Stomach smooth muscle (tissue), 2 donors: ENCODE measurements around the gene C3orf85.

Experiments
- H3K27ac ChIP-seq: one replicate; pipeline ENCODE4 v1.7.0; 2013; ENCODE audit warnings: mild to moderate bottlenecking, low read length, inconsistent platforms
- H3K27me3 ChIP-seq, 2 donors: one replicate each; pipeline ENCODE4 v1.7.0; 2013; ENCODE audit warnings: low read length in 2 of 2; ENCODE audit not compliant: insufficient read depth in 2 of 2, control insufficient read depth in 1 of 2
- H3K36me3 ChIP-seq, 2 donors: one replicate each; pipeline ENCODE4 v1.7.0; 2013; ENCODE audit warnings: low read length in 2 of 2; ENCODE audit not compliant: control insufficient read depth in 2 of 2, insufficient read depth in 2 of 2
- H3K4me1 ChIP-seq: one replicate; pipeline ENCODE4 v1.7.0; 2013; ENCODE audit warnings: low read length; ENCODE audit not compliant: control insufficient read depth, insufficient read depth
- H3K4me3 ChIP-seq, 2 donors: one replicate each; pipeline ENCODE4 v1.7.0; 2013; ENCODE audit warnings: low read length in 2 of 2
- H3K9ac ChIP-seq, 2 donors: one replicate each; pipeline ENCODE4 v1.7.0; 2013; ENCODE audit warnings: low read length in 2 of 2, mild to moderate bottlenecking in 1 of 2
- H3K9me3 ChIP-seq, 2 donors: one replicate each; pipeline ENCODE4 v1.7.0; 2013; ENCODE audit warnings: low read length in 2 of 2; ENCODE audit not compliant: control insufficient read depth in 2 of 2
- donor health status: healthy.
- donor health status: Pancreatic carcinoma.

C3orf85 gene

GRCh38 chr3:109149078-109149477 is 12.6 kb downstream of the C3orf85 start:
- H3K9ac ChIP-seq: no peak overlapping the region
- H3K4me1 ChIP-seq: no peaks in the 10 kb centered on the region
- H3K27ac ChIP-seq: no peak overlapping the region
- H3K36me3 ChIP-seq: no peaks in the 10 kb centered on the region
- no peaks in the 10 kb centered on the region for H3K27me3 ChIP-seq
- H3K9me3 ChIP-seq: peaks cover 0 to 5% of the 10 kb centered on the region in 2 donors
- H3K4me3 ChIP-seq: no peak overlapping the region

- H3K27me3 ChIP-seq: no peaks in the 10 kb centered on the region
- no peak overlapping the region for H3K27ac ChIP-seq
- H3K9me3 ChIP-seq: no peaks in the 10 kb centered on the region
- no peak overlapping the region for H3K9ac ChIP-seq
- H3K36me3 ChIP-seq: no peaks in the 10 kb centered on the region
- H3K4me3 ChIP-seq: no peak overlapping the region
- no peaks in the 10 kb centered on the region for H3K4me1 ChIP-seq
These were observed 15.8 kb downstream of the C3orf85 start for GRCh38 chr3:109152320-109152719.

- H3K9ac ChIP-seq: no peak overlapping the region
- H3K27ac ChIP-seq: no peak overlapping the region
- no peak overlapping the region for H3K4me3 ChIP-seq
- no peaks in the 10 kb centered on the region for H3K36me3 ChIP-seq
- H3K9me3 ChIP-seq: peaks cover 0 to 4% of the 10 kb centered on the region in 2 donors
- no peaks in the 10 kb centered on the region for H3K4me1 ChIP-seq
- no peaks in the 10 kb centered on the region for H3K27me3 ChIP-seq
These were observed 18.5 kb downstream of the C3orf85 start for GRCh38 chr3:109154979-109155378.

- Histone ChIP-seq H3K9me3 (peaks cover 0 to 4% of the 10 kb centered on the region in 2 donors), H3K27ac (no peak overlapping the region), H3K27me3 (no peaks in the 10 kb centered on the region), H3K4me1 (no peaks in the 10 kb centered on the region), H3K36me3 (no peaks in the 10 kb centered on the region), H3K9ac (no peak overlapping the region), H3K4me3 (no peak overlapping the region)
These were observed 19.3 kb downstream of the C3orf85 start for GRCh38 chr3:109155828-109156227.

- H3K4me3 ChIP-seq: no peak overlapping the region
- H3K9ac ChIP-seq: no peak overlapping the region
- no peak overlapping the region for H3K27ac ChIP-seq
- H3K36me3 ChIP-seq: no peaks in the 10 kb centered on the region
- H3K4me1 ChIP-seq: no peaks in the 10 kb centered on the region
- H3K27me3 ChIP-seq: no peaks in the 10 kb centered on the region
- H3K9me3 ChIP-seq: peaks cover 0 to 4% of the 10 kb centered on the region in 2 donors
These were observed 25.1 kb downstream of the C3orf85 start for GRCh38 chr3:109161487-109162123.

- no peak overlapping the region for H3K9ac ChIP-seq
- no peaks in the 10 kb centered on the region for H3K4me1 ChIP-seq
- H3K36me3 ChIP-seq: no peaks in the 10 kb centered on the region
- H3K27ac ChIP-seq: no peak overlapping the region
- H3K27me3 ChIP-seq: no peaks in the 10 kb centered on the region
- no peak overlapping the region for H3K4me3 ChIP-seq
- H3K9me3 ChIP-seq: no peaks in the 10 kb centered on the region
These were observed 29.4 kb downstream of the C3orf85 start for GRCh38 chr3:109165905-109166304.

- Histone ChIP-seq H3K36me3 (no peaks in the 10 kb centered on the region), H3K9ac (no peak overlapping the region), H3K27me3 (no peaks in the 10 kb centered on the region), H3K9me3 (no peaks in the 10 kb centered on the region), H3K4me1 (no peaks in the 10 kb centered on the region), H3K4me3 (no peak overlapping the region), H3K27ac (no peak overlapping the region)
These were observed 35.0 kb downstream of the C3orf85 start for GRCh38 chr3:109171479-109171878.

- H3K9ac ChIP-seq: no peak overlapping the region
- H3K4me3 ChIP-seq: no peak overlapping the region
- H3K9me3 ChIP-seq: no peaks in the 10 kb centered on the region
- no peaks in the 10 kb centered on the region for H3K4me1 ChIP-seq
- H3K36me3 ChIP-seq: no peaks in the 10 kb centered on the region
- no peak overlapping the region for H3K27ac ChIP-seq
- no peaks in the 10 kb centered on the region for H3K27me3 ChIP-seq
These were observed 38.9 kb downstream of the C3orf85 start for GRCh38 chr3:109175411-109175810.

GRCh38 chr3:109176726-109177125 is 40.2 kb downstream of the C3orf85 start:
- Histone ChIP-seq H3K27ac (no peak overlapping the region), H3K36me3 (no peaks in the 10 kb centered on the region), H3K4me1 (no peaks in the 10 kb centered on the region), H3K9me3 (no peaks in the 10 kb centered on the region), H3K27me3 (no peaks in the 10 kb centered on the region), H3K9ac (no peak overlapping the region), H3K4me3 (no peak overlapping the region)

GRCh38 chr3:109177908-109178307 is 41.4 kb downstream of the C3orf85 start:
- Histone ChIP-seq H3K27ac (no peak overlapping the region), H3K4me3 (no peak overlapping the region), H3K4me1 (no peaks in the 10 kb centered on the region), H3K36me3 (no peaks in the 10 kb centered on the region), H3K9me3 (no peaks in the 10 kb centered on the region), H3K9ac (no peak overlapping the region), H3K27me3 (no peaks in the 10 kb centered on the region)

GRCh38 chr3:109178708-109179107 is 42.2 kb downstream of the C3orf85 start:
- H3K27ac ChIP-seq: no peak overlapping the region
- no peak overlapping the region for H3K4me3 ChIP-seq
- H3K9me3 ChIP-seq: no peaks in the 10 kb centered on the region
- no peaks in the 10 kb centered on the region for H3K27me3 ChIP-seq
- no peak overlapping the region for H3K9ac ChIP-seq
- H3K4me1 ChIP-seq: no peaks in the 10 kb centered on the region
- H3K36me3 ChIP-seq: no peaks in the 10 kb centered on the region
